Activated CD8-positive, alpha-beta T cell treated with anti-CD3 and anti-CD28 coated beads for 36 hours (primary cell): Measurements from ENCODE around the gene TLE7. TPM values are rescaled to one million over a fixed set of nuclear protein-coding genes. Genes with fewer than 3 reads are reported as not detected.

ENCODE experiments used
- ATAC-seq: fragments of 200-7000 bp; cut with Tn5 transposase; one replicate; pipeline ENCODE4 v1.10.0; 2021; ENCODE audit warnings: mild to moderate bottlenecking, moderate library complexity
- CTCF ChIA-PET: fragments of 350-600 bp; sonication (Branson Sonifier 250); formaldehyde crosslinking; loops from one replicate; lab custom pipeline; 2021; ENCODE audit warnings: antibody characterized with exemption; lab: Charles Lee
- POLR2A ChIA-PET: fragments of 350-600 bp; sonication (Branson Sonifier 250); formaldehyde crosslinking; loops from one replicate; lab custom pipeline; 2021; ENCODE audit warnings: antibody characterized with exemption; lab: Charles Lee
- DNase-seq: peaks from one replicate; pipeline ENCODE4 v3.0.0-alpha.2; 2020
- H3K27ac Mint-ChIP-seq: one replicate; pipeline ENCODE4 v1.8.0; 2021; ENCODE audit warnings: mild to moderate bottlenecking, mixed read lengths
- H3K27me3 Mint-ChIP-seq: one replicate; pipeline ENCODE4 v1.8.0; 2021; ENCODE audit warnings: mixed read lengths
- H3K36me3 Mint-ChIP-seq: one replicate; pipeline ENCODE4 v1.8.0; 2021; ENCODE audit warnings: low read depth, mixed read lengths
- H3K4me1 Mint-ChIP-seq: one replicate; pipeline ENCODE4 v1.8.0; 2021; ENCODE audit warnings: low read depth, mixed read lengths
- H3K4me3 Mint-ChIP-seq: one replicate; pipeline ENCODE4 v1.8.0; 2021; ENCODE audit warnings: mild to moderate bottlenecking, moderate library complexity, mixed read lengths
- H3K9me3 Mint-ChIP-seq: one replicate; pipeline ENCODE4 v1.8.0; 2021; ENCODE audit warnings: mixed read lengths
- CTCF ChIP-seq: fragments of 200-600 bp; IDR thresholded peaks from one replicate; pipeline ENCODE4 v1.8.0; 2022; ENCODE audit warnings: antibody characterized with exemption, mild to moderate bottlenecking
- intact Hi-C: fragments of 100-400 bp; cut with micrococcal nuclease; formaldehyde crosslinking; loops from one replicate; pipeline ENCODE4 v1.10.0; 2022
- total RNA-seq, 2 experiments: library from RNA; stranded (reverse); gene quantifications; one replicate each; pipeline ENCODE4 v1.2.3, GENCODE V29; 2021

Gene TLE7
- total RNA-seq, 2 experiments from 2014 or later = not detected

GRCh38 chr16:71460236-71460635 lies 18.4 kb upstream of the TLE7 start:
- ChIA-PET CTCF (interaction anchor here (0.8 to 5.1 kb wide), 3 partner anchors 19 to 39 kb away, joined by 3 to 23 read pairs (median 3); no protein-coding TSS in a partner anchor), POLR2A (no interaction called here)
- peaks cover 16% of the 10 kb centered on the region for H3K36me3 Mint-ChIP-seq
- H3K4me1 Mint-ChIP-seq = peaks cover 22% of the 10 kb centered on the region
- no peaks in the 10 kb centered on the region for H3K9me3 Mint-ChIP-seq
- no peak overlapping the region for H3K27ac Mint-ChIP-seq
- peak overlapping the region; percentile 80 for H3K4me3 Mint-ChIP-seq
- intact Hi-C loops = no loop called here
- DNase-seq = no peak
- no peak for ATAC-seq
- H3K27me3 Mint-ChIP-seq = no peaks in the 10 kb centered on the region
- no peak for TF ChIP-seq CTCF

DNA sequence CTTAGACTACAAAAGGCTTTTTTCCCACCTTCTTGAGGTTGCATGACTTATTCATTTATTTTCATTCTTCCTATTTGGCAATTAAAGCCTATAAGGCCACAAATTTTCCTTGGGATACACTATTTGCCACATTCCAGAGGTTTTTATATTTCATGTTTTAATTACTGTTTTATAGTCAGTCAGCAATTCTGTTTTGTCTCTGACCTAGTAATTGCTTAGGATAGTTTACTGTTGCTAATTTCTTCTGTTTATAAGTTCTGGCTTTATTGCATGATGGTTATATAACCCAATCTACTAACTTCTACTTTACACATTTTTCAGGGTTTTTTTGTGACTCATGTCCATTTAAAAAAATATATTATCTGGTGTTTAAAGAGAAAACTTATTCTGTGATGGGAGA lies 17.7 kb upstream of the TLE7 start:
- peaks cover 24% of the 10 kb centered on the region for H3K36me3 Mint-ChIP-seq
- CTCF ChIA-PET = interaction anchor here (1.5 to 5.1 kb wide), 2 partner anchors 20 to 40 kb away, joined by 3 to 23 read pairs; no protein-coding TSS in a partner anchor
- intact Hi-C loops = no loop called here
- no peak for DNase-seq
- H3K9me3 Mint-ChIP-seq = no peaks in the 10 kb centered on the region
- H3K27me3 Mint-ChIP-seq = no peaks in the 10 kb centered on the region
- no peak for TF ChIP-seq CTCF
- POLR2A ChIA-PET = no interaction called here
- no peak overlapping the region for H3K4me3 Mint-ChIP-seq
- H3K27ac Mint-ChIP-seq = no peak overlapping the region
- peaks cover 22% of the 10 kb centered on the region for H3K4me1 Mint-ChIP-seq
- ATAC-seq = no peak

DNA sequence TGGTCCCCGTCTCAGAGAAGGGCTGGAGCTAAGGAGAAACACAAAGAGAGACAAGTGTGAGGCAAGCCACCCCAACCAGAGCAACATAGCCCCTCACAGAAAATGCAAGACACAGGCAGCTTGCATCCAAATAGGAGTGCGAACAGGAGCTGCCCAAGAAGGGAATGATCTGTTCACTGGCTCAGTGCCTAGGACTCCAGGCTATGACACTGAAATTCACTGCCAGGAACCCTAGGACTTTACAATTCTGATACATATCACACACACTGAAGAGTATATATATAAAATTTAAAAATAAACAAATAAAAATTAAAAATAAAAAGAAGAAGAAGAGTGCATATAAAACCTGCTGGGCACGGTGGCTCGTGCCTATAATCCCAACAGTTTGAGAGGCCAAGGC lies 14.9 kb upstream of the TLE7 start:
- peaks cover 45% of the 10 kb centered on the region for H3K36me3 Mint-ChIP-seq
- intact Hi-C loops = no loop called here

DNA sequence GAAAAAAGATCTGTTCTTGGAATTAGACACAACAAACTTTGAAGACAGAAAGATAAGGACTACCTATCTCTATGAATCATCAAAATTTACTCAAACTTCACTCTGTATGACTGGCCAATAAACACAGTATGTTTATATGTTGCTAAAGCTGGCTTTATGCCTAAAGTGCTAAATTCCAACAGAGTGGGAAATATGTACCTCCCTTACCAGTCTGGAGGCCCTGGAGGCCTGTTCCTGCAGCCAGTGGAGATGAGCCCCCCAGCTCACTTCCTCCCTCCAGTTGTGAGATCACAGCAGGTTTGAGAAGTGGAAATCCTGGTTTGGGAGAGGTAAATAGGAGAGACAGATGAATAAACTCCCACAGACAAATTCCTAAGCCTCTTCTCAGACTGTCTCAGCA lies 11.2 kb upstream of the TLE7 start:
- H3K4me1 Mint-ChIP-seq = no peaks in the 10 kb centered on the region
- no peak for TF ChIP-seq CTCF
- no peak for ATAC-seq
- no peak overlapping the region for H3K4me3 Mint-ChIP-seq
- ChIA-PET POLR2A (no interaction called here), CTCF (interaction anchor here (1.1 to 1.5 kb wide), 3 partner anchors 13 to 158 kb away, joined by 3 to 4 read pairs (median 3); no protein-coding TSS in a partner anchor)
- H3K27ac Mint-ChIP-seq = no peak overlapping the region
- peaks cover 82% of the 10 kb centered on the region for H3K36me3 Mint-ChIP-seq
- H3K9me3 Mint-ChIP-seq = peaks cover 35% of the 10 kb centered on the region
- intact Hi-C loops = no loop called here
- no peaks in the 10 kb centered on the region for H3K27me3 Mint-ChIP-seq
- DNase-seq = no peak

More for the DNA sequence above, 14.9 kb upstream of the TLE7 start:
- ATAC-seq (no peak), DNase-seq (no peak)
- H3K27ac Mint-ChIP-seq = no peak overlapping the region
- peaks cover 7% of the 10 kb centered on the region for H3K9me3 Mint-ChIP-seq
- no peak for TF ChIP-seq CTCF
- ChIA-PET POLR2A (interaction anchor here (1.1 kb wide), 1 partner anchor 43 kb away, joined by 4 read pairs; no protein-coding TSS in a partner anchor), CTCF (interaction anchor here (1.3 kb wide), 1 partner anchor 44 kb away, joined by 6 read pairs; no protein-coding TSS in a partner anchor)
- peaks cover 13% of the 10 kb centered on the region for H3K4me1 Mint-ChIP-seq
- H3K27me3 Mint-ChIP-seq = no peaks in the 10 kb centered on the region
- H3K4me3 Mint-ChIP-seq = no peak overlapping the region

DNA sequence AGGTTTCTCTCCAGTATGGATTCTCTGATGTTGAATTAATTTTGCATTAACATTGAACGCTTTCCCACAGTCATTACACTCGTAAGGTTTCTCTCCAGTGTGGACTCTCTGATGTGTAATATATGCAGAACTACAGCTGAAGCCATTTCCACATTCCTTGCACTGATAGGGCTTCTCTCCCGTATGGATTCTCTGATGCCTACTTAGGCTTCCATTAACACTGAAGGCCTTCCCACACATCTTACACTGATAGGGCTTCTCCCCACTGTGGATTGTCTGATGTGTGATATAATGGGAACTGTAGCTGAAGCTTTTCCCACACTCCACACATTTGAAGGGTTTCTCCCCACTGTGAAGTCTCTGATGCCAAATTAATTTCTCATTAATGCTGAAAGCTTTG lies 7.2 kb upstream of the TLE7 start:
- Mint-ChIP-seq H3K4me3 (no peak overlapping the region), H3K27me3 (no peaks in the 10 kb centered on the region), H3K9me3 (peaks cover 54% of the 10 kb centered on the region), H3K4me1 (no peaks in the 10 kb centered on the region), H3K36me3 (peaks cover 68% of the 10 kb centered on the region), H3K27ac (no peak overlapping the region)
- intact Hi-C loops = no loop called here
- CTCF ChIA-PET = interaction anchor here (1.5 kb wide), 1 partner anchor 50 kb away, joined by 4 read pairs; no protein-coding TSS in a partner anchor
- ATAC-seq = no peak
- POLR2A ChIA-PET = no interaction called here
- no peak for DNase-seq
- no peak for TF ChIP-seq CTCF
